Embryonic facial prominence (tissue), 1 donor: ENCODE measurements around the gene VEZT.
"Not testable (repeated sequence)": the region's sequence is repeated elsewhere in the genome, so short reads cannot be mapped to it uniquely, and the experiment has no call there.

ENCODE experiments used
- DNase-seq: peaks from one replicate; pipeline ENCODE4 v3.0.0-alpha.2; 2016; ENCODE audit errors: extremely low spot score

VEZT gene

DNA sequence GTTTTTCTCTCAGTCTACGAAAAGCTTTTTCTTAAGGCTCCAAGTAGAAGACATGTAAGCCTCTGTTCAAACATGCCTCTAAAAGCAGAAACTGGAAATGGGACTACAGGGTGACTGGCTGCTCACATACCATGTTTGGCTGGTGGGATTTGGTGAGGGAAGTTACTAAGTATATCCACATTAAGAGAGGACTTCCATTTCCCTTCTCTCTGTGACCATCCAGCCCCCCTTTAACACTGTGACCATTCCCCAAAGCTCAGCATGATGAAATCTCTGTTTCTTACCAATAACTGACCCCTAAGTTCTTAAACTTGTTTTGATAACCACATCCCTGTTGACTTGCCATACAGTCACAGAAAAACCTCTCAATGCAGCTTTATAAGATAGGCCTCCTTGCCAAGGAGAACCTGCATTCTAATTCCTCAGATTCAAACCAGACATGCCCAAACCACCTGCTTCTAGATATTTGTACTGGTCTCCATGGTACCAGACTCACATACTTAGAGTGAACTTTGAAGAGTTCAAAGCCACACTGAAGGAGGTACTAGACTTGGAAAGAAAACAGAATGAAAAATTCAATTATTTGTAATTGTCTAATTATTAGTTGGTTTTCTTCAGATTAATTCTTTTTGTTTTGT is 102.2 kb downstream of the VEZT start:
- DNase-seq, result no peak

DNA sequence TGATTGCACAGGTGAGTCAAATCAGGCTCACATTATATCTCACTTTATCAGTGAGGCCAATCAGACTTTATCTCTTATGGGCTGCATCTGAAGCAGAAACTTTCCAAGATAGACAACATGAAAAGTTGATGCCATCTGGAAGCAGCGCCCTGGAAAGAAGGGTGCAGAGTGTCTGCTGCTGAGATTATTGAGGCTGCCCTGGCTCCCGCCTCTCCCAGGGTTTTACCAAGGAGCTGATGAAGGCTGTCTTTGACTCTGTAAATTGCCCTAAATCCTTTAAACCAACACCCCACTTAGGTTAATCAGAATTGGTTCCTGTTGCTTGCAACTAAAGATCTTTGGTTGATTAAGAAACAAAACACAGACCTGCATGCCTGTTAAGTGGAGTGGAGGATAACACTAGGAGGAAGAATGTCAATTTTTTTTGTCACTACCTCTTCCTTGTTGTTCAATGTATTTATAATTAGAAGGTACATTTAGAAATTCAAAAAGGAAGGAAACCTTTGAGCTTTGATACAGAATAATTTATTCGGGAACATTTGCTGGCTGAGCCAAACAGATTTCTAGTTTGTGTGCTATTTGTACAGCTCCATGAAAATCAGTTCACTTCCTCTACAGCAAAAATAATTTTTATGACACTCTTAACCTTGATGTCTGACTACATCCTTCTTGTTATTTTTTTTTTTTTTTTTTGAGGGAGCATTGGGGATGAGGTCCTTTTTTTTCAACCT is 104.1 kb downstream of the VEZT start:
- no peak for DNase-seq

DNA sequence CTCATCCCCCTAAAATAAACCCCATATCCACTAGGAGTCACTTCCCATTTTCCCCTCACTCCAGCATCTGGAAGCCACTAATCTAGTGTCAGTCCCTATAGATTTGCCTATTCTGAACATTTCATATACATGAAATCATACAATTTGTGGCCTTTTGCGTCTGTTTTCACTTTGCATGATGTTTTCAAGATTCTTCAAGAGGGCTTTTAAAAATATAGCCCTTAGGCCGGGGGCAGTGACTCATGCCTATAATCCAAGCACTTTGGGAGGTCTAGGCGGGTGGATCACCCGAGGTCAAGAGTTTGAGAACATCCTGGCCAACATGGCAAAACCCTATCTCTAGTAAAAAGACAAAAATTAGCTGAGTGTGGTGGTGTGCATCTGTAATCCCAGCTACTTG is 104.7 kb downstream of the VEZT start:
- DNase-seq, result no peak

DNA sequence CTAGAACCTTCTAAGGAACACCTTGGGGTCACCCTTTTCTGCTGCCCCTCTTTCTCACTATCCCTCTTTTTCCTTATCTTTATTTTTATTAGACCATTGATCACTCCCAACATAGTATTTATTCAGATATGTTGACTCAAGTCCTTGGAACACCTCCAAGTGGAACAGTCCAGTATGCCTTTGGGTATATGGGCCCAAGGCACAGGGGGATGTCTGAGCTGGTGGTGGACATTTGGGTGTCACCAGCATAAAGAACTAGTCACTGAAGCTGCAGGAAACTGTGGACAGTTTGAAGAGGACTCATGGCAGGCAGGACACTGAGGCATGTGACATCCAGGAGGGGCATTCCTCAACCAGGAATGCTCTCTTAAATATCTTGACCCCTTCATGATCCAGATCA is 105.6 kb downstream of the VEZT start:
- DNase-seq, result no peak

DNA sequence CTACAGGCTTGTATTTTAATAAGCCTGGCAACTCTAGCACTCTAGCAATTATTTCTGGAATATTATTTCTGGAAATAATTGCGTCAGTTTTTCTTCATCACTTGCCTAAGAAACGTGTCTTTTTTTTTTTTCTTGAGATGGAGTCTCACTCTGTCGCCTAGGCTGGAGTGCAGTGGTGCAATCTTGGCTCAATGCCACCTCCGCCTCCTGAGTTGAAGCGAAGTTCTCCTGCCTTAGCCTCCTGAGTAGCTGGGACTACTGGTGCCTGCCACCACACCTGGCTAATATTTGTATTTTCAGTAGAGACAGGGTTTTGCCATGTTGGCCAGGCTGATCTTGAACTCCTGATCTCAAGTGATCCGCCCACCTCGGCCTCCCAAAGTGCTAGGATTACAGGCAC is 106.6 kb downstream of the VEZT start:
- DNase-seq, result not testable (repeated sequence)

DNA sequence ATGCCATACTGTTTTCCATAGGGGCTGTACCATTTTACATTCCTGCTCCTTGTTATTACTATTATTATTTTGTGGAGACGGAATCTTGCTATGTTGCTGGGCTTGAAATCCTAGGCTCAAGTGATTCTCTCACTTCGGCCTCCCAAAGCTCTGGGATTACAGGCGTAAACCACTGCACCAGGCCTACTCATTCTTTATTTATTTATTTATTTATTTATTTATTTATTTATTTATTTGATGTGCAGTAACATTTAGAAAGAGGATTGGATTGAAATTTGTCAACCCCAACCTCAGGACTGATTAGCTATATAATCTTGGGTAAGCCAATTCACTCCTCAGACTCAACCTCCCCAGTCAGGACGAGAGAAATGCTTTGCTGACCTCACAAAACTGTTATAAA is 107.9 kb downstream of the VEZT start:
- no peak for DNase-seq

DNA sequence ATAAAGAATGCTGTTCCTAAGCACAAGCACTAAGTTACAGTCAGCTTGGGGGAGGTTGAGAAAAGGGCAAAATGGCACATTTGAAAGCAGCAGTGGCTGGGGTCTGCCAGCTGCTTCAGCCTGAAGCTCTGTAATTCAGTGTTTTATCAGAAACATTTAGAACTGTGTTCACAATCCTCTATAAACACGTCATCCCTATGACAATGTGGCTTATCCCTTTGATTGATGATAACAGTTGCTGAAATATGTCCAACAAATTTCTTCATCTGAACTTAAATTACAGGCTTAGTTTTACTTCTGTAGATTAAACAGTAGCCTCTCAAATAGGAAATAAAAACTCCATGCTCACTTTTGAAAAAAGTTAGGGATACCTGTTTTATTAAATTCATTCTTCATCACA is 108.8 kb downstream of the VEZT start:
- no peak for DNase-seq

DNA sequence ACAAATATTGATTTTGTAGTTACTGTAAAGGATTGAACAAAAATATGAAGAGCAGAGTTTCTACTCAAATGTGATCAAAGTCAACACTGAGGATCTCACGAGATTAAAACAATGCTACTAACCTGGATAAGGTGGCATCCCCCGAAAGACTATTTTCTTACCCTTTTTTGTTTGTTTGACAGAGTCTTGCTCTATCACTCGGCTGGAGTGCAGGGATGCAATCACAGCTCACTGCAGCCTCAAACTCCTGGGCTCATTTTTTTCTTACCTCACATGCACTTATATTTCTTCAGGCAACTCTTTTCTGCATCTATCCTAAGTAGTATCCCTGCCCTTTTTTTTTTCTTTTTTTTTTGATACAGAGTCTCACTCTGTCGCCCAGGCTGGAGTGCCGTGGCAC is 109.2 kb downstream of the VEZT start:
- no peak for DNase-seq

DNA sequence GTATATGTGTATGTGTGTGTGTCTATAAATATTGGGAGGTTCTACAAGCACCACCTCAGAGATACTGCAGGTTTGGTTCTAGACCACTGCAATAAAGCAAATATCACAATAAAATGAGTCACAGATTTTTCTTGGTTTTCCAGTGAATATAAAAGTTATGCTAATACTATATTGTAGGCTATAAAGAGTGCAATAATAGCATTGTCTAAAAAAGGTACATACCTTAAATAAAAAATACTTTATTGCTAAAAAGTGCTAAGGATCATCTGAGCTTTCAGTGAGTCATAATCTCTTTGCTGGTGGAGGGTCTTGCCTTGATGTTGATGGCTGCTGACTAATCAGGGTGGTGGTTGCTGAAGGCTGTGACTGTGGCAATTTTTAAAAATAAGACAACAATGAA is 111.1 kb downstream of the VEZT start:
- no peak for DNase-seq

DNA sequence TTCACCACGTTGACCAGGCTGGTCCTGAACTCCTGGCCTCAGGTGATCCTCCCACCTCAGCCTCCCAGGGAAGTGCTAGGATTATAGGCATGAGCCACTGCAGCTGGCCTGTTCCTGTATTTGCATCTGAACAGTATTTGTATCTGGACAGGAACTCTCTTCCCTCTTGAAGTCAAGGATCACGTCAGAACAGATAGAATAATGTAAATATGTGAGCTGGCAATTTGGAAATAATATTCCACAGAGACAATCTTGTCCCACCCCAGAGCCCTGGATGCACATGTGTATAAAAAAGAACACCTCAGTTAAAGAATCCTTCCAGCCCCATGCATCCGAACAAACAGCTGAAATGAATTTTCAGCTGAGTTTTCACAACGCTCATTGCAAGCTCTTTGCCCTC is 118.3 kb downstream of the VEZT start:
- no peak for DNase-seq

DNA sequence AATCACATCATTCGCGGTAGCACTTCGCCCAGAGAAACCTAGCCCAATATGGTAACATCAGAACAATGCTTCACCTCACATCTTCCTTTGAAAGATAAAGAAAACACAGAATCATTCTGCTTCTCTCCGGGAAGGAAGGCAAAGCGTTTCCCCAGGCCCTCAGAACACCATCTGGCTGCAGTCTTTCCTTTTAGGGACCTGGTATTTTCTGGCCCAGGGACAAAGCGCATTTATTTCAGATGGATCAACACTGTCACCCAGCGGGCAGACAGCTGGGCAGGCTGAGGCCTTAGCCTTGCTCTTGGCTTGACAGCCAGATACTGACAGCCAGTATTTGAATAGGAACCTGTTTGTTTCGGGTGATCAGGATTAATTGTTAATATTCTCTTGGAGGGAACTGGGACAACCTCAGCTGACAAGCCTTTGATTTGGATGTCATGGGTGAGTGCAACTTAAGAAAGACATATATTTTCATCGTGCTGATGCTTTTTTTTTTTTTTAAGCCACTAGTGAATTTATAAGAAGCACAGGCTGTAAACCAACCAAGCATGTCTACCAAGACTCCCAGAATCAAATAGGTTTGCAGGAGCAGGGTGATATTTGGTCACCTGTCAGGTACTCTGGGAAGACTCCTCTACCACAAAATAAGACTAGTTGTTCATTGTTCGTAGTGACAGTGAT is 118.9 kb downstream of the VEZT start:
- peak; percentile 49 for DNase-seq

DNA sequence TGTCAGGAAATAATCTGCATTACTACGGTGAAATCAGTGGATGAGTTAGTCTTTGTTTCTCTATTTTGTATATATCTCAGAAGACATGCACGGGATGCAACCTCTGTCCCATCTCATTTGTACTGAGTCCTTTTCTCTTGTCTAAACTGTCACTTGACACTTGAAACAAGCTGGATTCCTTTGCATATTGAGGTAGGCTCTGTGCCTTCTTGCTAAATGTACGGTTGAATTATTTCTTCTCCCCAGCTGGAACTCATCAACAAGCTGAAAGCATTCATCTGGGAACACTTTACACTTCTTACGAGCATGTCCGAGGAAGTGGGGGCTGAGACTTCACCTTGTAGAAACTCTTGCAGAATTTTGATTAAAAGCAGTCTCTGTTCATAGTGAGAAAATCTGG is 119.5 kb downstream of the VEZT start:
- DNase-seq, result no peak

DNA sequence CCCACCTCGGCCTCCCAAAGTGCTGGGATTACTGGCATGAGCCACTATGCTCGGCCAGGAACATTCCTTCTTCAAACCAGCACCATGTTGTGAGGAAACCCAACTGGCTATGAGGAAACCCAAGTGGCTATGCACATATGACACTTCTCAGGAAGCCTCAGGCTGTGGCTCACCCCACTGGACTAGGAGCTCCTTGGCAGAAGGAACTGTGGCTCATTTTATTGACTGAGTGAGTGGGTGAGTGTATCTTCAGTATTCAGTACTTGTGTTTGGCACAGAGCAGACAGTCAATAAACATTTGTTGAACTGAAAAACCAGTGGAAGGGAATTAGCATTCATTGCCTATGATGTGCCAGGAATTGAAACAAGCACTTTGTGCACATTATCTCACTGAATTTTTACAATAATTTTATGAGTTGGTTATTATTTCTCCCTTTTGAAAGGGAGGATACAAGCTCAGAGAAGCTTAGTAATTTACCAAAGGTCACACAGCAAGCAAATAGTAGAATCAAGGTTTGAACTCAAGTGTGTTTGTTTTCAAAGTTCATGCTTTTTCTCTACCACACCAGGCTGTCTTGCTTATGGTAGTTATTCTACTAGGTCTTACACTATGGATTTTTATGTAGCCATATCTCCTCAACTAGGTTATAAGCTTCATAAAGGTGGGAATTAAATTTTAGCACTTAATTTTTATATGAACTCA is 121.6 kb downstream of the VEZT start:
- DNase-seq, result no peak

DNA sequence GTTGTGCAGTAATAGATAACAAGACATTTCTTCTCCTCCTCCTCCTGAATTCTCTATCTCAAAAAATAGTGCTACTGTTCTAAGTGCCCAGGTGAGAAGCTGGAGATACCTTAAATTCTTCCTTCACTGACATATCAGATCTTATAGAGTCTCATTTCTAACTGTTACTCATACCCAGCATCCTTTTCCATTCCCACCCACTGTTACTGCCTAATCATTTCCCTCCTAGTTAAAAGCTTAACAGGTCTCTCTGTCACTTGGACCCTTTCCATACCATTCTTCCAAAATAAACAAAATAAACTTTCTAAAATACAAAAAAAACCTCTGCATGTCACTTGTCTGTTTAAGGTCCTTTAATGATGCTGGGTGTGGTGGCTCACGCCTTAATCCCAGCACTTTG is 124.4 kb downstream of the VEZT start:
- no peak for DNase-seq

DNA sequence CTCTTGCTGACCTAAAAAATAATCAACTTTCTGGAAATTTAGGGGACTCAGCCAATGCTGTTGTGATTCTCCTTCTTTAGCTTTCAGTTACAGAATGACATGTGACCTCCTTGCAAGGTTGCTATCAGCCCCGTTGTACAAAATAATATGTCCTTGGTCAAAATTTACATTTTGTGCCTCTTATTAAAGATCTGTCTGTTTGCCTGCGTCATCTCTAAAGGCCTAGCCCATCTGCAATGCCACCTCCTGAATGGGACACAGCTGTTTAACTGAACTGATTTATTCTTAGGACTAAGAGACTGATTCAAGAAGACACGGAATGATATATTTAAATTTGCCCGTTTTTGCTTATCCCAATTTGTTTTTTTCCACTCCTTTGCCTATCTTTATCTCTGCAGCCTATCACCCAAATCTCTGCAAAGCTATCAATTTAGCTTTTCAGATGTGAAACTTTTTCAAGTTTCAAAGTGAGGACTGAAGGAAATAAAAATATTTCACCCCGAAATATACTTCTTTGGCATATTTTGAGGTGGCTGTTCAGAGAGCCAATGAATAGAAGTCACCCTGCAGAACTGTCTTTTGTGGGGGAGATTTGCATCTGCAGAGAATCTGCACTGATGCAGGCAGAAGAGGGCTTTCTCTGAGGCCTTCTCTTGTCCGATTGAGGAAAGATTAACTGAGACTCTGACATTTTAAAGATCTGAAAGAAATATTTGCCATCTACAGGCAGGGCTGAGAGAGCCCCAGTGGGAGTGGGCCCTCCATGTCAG is 126.0 kb downstream of the VEZT start:
- no peak for DNase-seq

DNA sequence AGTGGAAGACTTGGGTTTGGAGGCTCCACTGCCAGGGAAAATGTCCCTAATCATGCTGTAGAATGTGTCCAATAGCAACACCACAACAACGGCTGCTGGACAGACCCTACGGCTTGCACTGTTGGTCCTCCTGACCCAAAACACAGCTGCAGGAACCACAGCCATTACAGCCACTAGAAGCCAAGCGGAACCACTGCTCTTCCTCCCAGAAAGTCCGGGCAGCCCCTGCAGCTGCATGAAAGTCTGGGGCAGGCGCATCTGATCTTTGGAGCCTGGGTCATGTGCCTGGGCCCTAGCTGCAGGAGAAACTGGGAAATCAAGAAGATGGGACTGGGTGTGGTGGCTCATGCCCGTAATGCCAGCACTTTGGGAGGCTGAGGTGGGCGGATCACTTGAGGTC is 131.7 kb downstream of the VEZT start:
- DNase-seq, result no peak

DNA sequence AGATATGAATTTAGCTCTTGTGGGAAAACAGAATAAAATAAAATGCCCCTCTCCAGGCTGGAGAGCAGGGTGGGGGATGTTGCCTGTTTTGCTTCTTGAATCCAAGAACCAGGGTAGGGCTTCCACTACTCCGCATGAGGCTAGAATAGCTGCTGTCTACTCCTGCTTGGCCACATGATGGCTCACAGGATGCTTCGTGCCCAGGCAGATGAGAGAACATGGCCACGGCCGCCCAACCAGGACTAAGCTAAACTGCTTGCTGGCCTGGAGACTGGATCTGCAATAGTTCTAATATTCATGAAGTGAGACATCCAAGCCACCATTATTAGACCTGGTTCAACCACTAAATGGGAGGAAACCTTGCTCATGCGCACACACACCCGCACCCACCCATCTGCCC is 134.1 kb downstream of the VEZT start:
- no peak for DNase-seq
